BLaER1 (cell line): ENCODE measurements around the gene TEX28.
"Not testable (repeated sequence)": the region's sequence is repeated elsewhere in the genome, so short reads cannot be mapped to it uniquely, and the experiment has no call there.

Experiments used
- H3K27ac ChIP-seq: shearing (Covaris generic); formaldehyde crosslinking; 2 replicates; pipeline ENCODE4 v1.8.1; 2022
- H3K27me3 ChIP-seq: shearing (Covaris generic); formaldehyde crosslinking; 2 replicates; pipeline ENCODE4 v1.8.1; 2022
- H3K36me3 ChIP-seq: shearing (Covaris generic); formaldehyde crosslinking; 2 replicates; pipeline ENCODE4 v1.8.1; 2022
- H3K4me1 ChIP-seq: shearing (Covaris generic); formaldehyde crosslinking; 2 replicates; pipeline ENCODE4 v1.8.1; 2022
- H3K4me2 ChIP-seq: shearing (Covaris generic); formaldehyde crosslinking; 2 replicates; pipeline ENCODE4 v1.8.1; 2022
- H3K4me3 ChIP-seq: shearing (Covaris generic); formaldehyde crosslinking; 2 replicates; pipeline ENCODE4 v1.8.1; 2022
- H3K9ac ChIP-seq: shearing (Covaris generic); formaldehyde crosslinking; 2 replicates; pipeline ENCODE4 v1.8.1; 2022
- H3K9me3 ChIP-seq: shearing (Covaris generic); formaldehyde crosslinking; 2 replicates; pipeline ENCODE4 v1.8.1; 2022
- H4K20me1 ChIP-seq: shearing (Covaris generic); formaldehyde crosslinking; 2 replicates; pipeline ENCODE4 v1.8.1; 2022

TEX28 gene

DNA sequence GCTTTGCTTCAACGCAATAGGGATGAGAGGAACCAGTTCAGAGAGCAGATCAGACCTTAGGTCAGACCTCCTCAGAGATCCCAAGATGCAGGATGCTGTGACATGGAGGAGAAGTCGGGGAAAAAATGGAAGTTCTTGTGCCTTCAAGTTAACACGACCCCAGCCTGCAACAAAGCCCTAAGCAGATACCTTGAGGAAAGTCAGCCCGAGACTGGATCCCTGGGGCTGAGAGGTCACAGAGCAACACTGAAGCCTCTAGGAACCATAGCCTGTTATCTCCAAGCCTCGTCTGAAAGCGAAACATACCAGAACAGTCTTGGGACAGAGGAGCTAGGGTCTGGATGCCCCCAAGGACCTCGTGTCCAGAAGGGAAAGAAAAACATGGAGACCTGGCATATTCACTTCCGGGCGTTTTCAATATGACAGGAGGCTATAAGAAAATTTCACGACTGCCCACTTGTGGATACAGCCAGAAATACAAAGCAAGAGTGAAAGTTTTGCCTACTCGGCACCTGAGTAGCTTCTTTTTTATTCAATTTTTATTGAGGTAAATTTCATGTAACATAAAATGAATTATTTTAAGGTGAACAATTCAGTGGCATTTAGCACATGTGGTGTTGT is 55.9 kb downstream of the TEX28 start:
- not testable (repeated sequence) for H3K36me3 ChIP-seq, H3K27ac ChIP-seq, H3K9ac ChIP-seq, H3K4me1 ChIP-seq, H3K4me3 ChIP-seq, H3K4me2 ChIP-seq, H3K9me3 ChIP-seq, H4K20me1 ChIP-seq, H3K27me3 ChIP-seq

GRCh38 chrX:154233620-154234019 is 61.3 kb downstream of the TEX28 start:
- not testable (repeated sequence) for H3K4me1 ChIP-seq, H3K9ac ChIP-seq, H4K20me1 ChIP-seq, H3K36me3 ChIP-seq, H3K4me2 ChIP-seq, H3K4me3 ChIP-seq, H3K9me3 ChIP-seq, H3K27me3 ChIP-seq, H3K27ac ChIP-seq

DNA sequence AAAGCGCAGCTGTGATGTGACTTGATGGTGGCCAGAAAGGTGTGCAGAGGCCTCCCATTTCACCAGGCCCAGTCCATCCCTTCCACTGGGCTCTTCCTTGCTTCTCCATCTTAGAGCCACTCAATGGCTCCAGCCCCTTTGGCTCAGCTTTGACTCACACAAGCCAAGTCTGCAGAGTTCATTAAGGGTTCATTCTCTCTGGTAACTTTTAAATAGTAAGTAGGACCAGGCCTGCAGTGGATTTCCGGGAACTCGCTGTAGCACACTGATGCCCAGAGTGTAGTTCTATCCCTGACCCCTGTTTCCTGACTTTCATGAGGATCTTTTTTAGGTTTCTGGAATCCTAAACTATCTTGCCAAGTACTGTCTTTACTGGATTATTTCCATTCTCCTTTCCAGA is 63.5 kb downstream of the TEX28 start:
- H3K4me1 ChIP-seq, H3K9me3 ChIP-seq, H4K20me1 ChIP-seq, H3K9ac ChIP-seq, H3K36me3 ChIP-seq, H3K27ac ChIP-seq, H3K4me3 ChIP-seq, H3K4me2 ChIP-seq, H3K27me3 ChIP-seq: not testable (repeated sequence)

DNA sequence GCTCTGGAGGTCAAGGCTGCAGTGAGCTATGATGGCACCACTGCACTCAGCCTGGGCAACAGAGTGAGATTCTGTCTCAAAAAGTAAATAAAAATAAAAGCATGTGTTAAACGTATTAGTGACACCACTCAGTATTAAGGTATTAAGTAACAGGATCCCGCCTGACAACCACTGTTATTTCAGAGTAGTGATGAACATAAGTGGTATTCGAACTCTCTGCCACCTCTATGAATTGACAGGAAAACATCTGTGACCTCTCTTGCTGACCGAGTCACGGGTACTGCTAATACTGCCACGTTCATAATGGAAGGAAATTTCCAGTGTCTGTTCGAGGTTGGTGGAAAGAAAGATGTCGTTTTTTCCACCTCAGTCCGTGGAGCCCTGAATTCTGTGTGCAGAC is 68.2 kb downstream of the TEX28 start:
- H3K27me3 ChIP-seq, H3K9me3 ChIP-seq, H3K4me2 ChIP-seq, H3K27ac ChIP-seq, H3K9ac ChIP-seq, H3K4me3 ChIP-seq, H4K20me1 ChIP-seq, H3K4me1 ChIP-seq, H3K36me3 ChIP-seq: not testable (repeated sequence)

DNA sequence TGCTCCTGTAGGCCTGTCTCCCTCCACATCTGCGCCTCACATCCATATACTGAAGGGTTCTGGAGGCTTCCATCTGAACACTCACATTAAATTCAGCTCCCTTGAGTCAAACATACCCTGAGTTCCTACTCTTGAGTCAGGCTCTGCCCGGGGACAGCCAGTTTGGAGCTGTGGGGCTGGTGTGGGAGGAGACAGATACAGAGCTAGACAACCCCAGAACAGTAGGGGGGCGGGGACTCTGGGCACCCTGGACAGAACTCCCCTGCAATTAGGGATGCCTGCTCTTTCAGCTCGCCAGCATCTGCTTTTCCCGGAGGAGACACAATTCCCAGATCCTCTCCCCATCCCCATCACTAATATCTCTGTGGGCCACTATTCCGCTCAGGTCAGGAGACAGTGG is 69.6 kb downstream of the TEX28 start:
- not testable (repeated sequence) for H4K20me1 ChIP-seq, H3K36me3 ChIP-seq, H3K9ac ChIP-seq, H3K9me3 ChIP-seq, H3K4me3 ChIP-seq, H3K4me1 ChIP-seq, H3K27ac ChIP-seq, H3K4me2 ChIP-seq, H3K27me3 ChIP-seq
